ENCODE results near the gene NUP210L. TPM values are rescaled to one million over a fixed set of nuclear protein-coding genes. Genes with fewer than 3 reads are reported as not detected.
A peak's percentile ranks its signal among the peaks of the same experiment; 100 is the strongest.

The NUP210L gene
- total and polyA plus RNA-seq, 9 of the 15 experiments (the other 6 are each of a cell fraction or from before 2014, with no cell fraction given), result 0.01 to 0.04 TPM; not detected in 7

DNA sequence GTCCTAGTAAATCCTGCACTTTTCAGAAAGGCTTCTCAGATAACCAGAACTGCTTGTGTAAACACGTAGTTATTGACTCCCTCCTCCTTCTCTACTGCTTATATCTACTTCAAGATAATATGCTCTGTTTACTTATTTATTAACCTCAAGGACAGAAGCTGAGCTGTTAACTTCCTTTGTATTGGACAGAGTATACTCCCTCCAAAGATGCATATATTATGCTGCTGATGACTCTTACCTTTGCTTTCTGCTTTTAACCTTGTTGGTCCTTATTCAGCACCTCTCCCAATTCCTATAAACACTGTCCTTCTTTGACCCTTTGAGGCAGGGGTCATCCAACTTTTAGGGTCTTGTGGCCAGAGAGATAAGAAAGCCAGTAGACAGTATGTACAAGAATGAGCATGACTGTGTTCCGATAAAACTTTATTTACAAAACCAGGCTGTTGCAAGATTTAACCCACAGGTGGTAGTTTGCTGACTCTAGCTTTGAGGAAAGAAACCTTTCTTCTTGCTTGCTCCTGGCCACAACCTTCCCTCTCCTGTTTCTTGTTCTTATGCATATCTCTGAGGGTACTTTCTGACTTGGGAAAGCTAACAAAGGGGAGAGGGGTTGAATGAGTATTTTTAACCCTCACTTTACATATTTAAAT is 32.1 kb upstream of the NUP210L start (continued):
- TF ChIP-seq, protein P1, sequence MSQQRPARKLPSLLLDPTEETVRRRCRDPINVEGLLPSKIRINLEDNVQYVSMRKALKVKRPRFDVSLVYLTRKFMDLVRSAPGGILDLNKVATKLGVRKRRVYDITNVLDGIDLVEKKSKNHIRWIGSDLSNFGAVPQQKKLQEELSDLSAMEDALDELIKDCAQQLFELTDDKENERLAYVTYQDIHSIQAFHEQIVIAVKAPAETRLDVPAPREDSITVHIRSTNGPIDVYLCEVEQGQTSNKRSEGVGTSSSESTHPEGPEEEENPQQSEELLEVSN (IDR thresholded peaks at IDR 0.05; ENCODE audit: borderline replicate concordance in 1 of 2, extremely low read depth in 1 of 2, insufficient read depth in 1 of 2, insufficient read length in 1 of 2, low read depth in 1 of 2, low read length in 1 of 2, poor library complexity in 1 of 2, severe bottlenecking in 1 of 2), result no peak
- TF ChIP-seq CEBPB (tag; IDR thresholded peaks at IDR 0.05) (peak; percentile 82), RBM14 (IDR thresholded peaks at IDR 0.05; ENCODE audit: borderline replicate concordance, insufficient read depth, low read depth, low read length) (no peak), TCF3 (CRISPR knock-in tag; IDR thresholded peaks at IDR 0.05) (peak; percentile 79), KDM1A (IDR thresholded peaks at IDR 0.05) (peak; percentile 81 to 88), PTRF (tag; IDR thresholded peaks at IDR 0.05) (no peak), MCM5 (IDR thresholded peaks at IDR 0.05; ENCODE audit: low read depth) (no peak), ARHGAP35 (IDR thresholded peaks at IDR 0.05; ENCODE audit: partially characterized antibody) (no peak), ADNP (tag; IDR thresholded peaks at IDR 0.05) (peak; percentile 64; the same call in 1 of the 2 replicates), CC2D1A (IDR thresholded peaks at IDR 0.05) (peak; percentile 77), MTA2 (IDR thresholded peaks at IDR 0.05; ENCODE audit: low read depth) (peak; percentile 50), SUPT5H (IDR thresholded peaks at IDR 0.05) (no peak), MEF2A (IDR thresholded peaks at IDR 0.05; ENCODE audit: control insufficient read depth, low read depth, low read length) (no peak), STAT5B (CRISPR knock-in tag; IDR thresholded peaks at IDR 0.05) (no peak), ZBTB17 (CRISPR knock-in tag; IDR thresholded peaks at IDR 0.05) (no peak), SMAD1 (IDR thresholded peaks at IDR 0.05; ENCODE audit: low read depth, low read length, partially characterized antibody) (no peak), MBD2 (IDR thresholded peaks at IDR 0.05; ENCODE audit: borderline replicate concordance, low read depth) (no peak), CBFA2T2 (conservative IDR thresholded peaks at IDR 0.05) (peak; percentile 83), MED1 (CRISPR knock-in tag; IDR thresholded peaks at IDR 0.05; ENCODE audit: borderline replicate concordance) (no peak), ZKSCAN8 (CRISPR knock-in tag; IDR thresholded peaks at IDR 0.05) (no peak), ZZZ3 (IDR thresholded peaks at IDR 0.05) (no peak), MEIS2 (IDR thresholded peaks at IDR 0.05; ENCODE audit: partially characterized antibody) (peak; percentile 7), ZBTB7A (IDR thresholded peaks at IDR 0.05; ENCODE audit: borderline replicate concordance, control insufficient read depth, low read depth, low read length) (peak; percentile 77), ELF2 (CRISPR knock-in tag; IDR thresholded peaks at IDR 0.05) (no peak)
- TF ChIP-seq, protein P2, sequence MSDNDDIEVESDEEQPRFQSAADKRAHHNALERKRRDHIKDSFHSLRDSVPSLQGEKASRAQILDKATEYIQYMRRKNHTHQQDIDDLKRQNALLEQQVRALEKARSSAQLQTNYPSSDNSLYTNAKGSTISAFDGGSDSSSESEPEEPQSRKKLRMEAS (CRISPR knock-in tag; IDR thresholded peaks at IDR 0.05), result no peak
- TF ChIP-seq, protein P3, sequence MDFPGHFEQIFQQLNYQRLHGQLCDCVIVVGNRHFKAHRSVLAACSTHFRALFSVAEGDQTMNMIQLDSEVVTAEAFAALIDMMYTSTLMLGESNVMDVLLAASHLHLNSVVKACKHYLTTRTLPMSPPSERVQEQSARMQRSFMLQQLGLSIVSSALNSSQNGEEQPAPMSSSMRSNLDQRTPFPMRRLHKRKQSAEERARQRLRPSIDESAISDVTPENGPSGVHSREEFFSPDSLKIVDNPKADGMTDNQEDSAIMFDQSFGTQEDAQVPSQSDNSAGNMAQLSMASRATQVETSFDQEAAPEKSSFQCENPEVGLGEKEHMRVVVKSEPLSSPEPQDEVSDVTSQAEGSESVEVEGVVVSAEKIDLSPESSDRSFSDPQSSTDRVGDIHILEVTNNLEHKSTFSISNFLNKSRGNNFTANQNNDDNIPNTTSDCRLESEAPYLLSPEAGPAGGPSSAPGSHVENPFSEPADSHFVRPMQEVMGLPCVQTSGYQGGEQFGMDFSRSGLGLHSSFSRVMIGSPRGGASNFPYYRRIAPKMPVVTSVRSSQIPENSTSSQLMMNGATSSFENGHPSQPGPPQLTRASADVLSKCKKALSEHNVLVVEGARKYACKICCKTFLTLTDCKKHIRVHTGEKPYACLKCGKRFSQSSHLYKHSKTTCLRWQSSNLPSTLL (IDR thresholded peaks at IDR 0.05), result no peak
- TF ChIP-seq, protein P4, sequence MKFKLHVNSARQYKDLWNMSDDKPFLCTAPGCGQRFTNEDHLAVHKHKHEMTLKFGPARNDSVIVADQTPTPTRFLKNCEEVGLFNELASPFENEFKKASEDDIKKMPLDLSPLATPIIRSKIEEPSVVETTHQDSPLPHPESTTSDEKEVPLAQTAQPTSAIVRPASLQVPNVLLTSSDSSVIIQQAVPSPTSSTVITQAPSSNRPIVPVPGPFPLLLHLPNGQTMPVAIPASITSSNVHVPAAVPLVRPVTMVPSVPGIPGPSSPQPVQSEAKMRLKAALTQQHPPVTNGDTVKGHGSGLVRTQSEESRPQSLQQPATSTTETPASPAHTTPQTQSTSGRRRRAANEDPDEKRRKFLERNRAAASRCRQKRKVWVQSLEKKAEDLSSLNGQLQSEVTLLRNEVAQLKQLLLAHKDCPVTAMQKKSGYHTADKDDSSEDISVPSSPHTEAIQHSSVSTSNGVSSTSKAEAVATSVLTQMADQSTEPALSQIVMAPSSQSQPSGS (CRISPR knock-in tag; IDR thresholded peaks at IDR 0.05), result no peak

All from K562 (cell line).